ENCODE results near the gene UNC119B. TPM values are rescaled to one million over a fixed set of nuclear protein-coding genes. Genes with fewer than 3 reads are reported as not detected.

Gene UNC119B
- total RNA-seq, 2 experiments from 2014 or later, result 17.2 to 27.4 TPM

DNA sequence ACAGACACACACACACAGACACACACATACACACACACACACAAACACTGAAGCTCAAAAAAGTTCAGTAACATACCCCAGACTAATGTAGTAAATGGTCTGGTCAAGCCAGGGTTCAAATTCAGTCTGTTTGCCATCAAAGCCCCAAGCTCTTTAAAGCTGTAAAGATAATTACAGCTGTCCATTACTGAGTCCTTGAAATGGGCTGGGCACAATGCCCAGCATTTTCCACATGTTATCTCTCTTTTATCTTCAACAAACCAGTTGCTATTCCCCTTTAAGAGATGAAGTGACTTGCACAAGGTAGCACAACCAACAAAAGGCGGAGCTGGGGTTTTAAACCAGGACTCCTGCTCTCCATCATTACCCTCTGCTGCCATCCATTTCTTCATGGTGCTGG, 7.6 kb upstream of the UNC119B start:
- no peak overlapping the region for H2AFZ ChIP-seq (ENCODE audit: low read length)
- TF ChIP-seq, protein P1, sequence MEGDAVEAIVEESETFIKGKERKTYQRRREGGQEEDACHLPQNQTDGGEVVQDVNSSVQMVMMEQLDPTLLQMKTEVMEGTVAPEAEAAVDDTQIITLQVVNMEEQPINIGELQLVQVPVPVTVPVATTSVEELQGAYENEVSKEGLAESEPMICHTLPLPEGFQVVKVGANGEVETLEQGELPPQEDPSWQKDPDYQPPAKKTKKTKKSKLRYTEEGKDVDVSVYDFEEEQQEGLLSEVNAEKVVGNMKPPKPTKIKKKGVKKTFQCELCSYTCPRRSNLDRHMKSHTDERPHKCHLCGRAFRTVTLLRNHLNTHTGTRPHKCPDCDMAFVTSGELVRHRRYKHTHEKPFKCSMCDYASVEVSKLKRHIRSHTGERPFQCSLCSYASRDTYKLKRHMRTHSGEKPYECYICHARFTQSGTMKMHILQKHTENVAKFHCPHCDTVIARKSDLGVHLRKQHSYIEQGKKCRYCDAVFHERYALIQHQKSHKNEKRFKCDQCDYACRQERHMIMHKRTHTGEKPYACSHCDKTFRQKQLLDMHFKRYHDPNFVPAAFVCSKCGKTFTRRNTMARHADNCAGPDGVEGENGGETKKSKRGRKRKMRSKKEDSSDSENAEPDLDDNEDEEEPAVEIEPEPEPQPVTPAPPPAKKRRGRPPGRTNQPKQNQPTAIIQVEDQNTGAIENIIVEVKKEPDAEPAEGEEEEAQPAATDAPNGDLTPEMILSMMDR (conservative IDR thresholded peaks at IDR 0.05; ENCODE audit: low read length), result no peak
- no peak for TF ChIP-seq EZH2phosphoT487 (IDR thresholded peaks at IDR 0.05; ENCODE audit: borderline replicate concordance, low read depth, low read length)
- H3K36me3 ChIP-seq (ENCODE audit: insufficient read depth, low read length), result peaks cover 69% of the 10 kb centered on the region
- no peak overlapping the region for H3K4me2 ChIP-seq (ENCODE audit: low read length)
- no peak overlapping the region for H3K27ac ChIP-seq (ENCODE audit: low read depth, low read length, poor library complexity, severe bottlenecking)
- ChIA-PET POLR2A (interaction anchor here (0.5 to 0.6 kb wide), 2 partner anchors 60 to 231 kb away, joined by 3 read pairs; no protein-coding TSS in a partner anchor), CTCF (ENCODE audit: unreplicated experiment) (no interaction called here)
- no peak overlapping the region for H3K4me3 ChIP-seq (ENCODE audit: low read depth, low read length, poor library complexity, severe bottlenecking)
- intact Hi-C loops (cut with micrococcal nuclease; ENCODE audit: unreplicated experiment), result no loop called here
- H3K9me2 ChIP-seq (ENCODE audit: insufficient read depth, low read length), result no peaks in the 10 kb centered on the region
- H3K4me1 ChIP-seq (ENCODE audit: insufficient read depth, low read length, poor library complexity, severe bottlenecking), result peaks cover 3% of the 10 kb centered on the region
- BruUV-seq (replicated peaks), result no TSS peak
- H4K20me1 ChIP-seq (ENCODE audit: insufficient read depth, low read length), result no peaks in the 10 kb centered on the region
- no peak for DNase-seq (ENCODE audit: low spot score)
- H3K79me2 ChIP-seq (ENCODE audit: insufficient read depth, low read depth, low read length), result no peaks in the 10 kb centered on the region
- H3K9me3 ChIP-seq (ENCODE audit: low read length), result no peaks in the 10 kb centered on the region

DNA sequence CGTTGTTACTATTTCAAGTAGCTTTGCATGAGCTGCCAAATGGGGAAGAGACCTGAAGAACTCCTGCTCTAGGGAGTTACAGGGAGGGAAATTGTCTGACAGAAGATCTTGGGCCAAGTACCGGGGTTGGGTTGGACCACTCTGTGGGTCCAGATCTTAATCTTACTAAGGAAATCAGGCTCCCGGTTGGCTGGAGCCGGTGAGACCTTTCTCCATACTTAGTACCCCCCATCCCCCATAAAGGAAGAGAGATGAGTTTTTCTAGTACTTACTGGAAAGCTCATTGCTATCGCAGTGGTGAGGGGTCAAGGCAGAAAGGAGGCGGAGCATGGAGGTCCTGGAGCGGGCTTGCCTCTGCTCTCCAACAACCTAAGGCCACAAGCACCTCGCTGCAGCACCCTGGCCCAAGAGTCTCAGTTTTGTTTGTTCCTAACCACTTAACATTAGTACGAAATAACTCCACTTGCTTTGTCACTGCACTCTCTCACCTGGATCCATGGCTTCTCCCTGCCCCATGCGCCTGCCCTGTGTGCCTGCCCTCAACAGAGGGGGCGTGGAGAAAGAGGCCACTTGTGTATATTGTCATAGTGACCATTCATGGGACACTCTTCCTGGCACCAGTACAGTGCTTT, 6.8 kb upstream of the UNC119B start:
- Histone ChIP-seq H3K36me3 (ENCODE audit: insufficient read depth, low read length) (peaks cover 61% of the 10 kb centered on the region), H4K20me1 (ENCODE audit: insufficient read depth, low read length) (no peaks in the 10 kb centered on the region), H3K9me3 (ENCODE audit: low read length) (no peaks in the 10 kb centered on the region), H3K4me2 (ENCODE audit: low read length) (no peak overlapping the region), H3K27ac (ENCODE audit: low read depth, low read length, poor library complexity, severe bottlenecking) (no peak overlapping the region), H3K79me2 (ENCODE audit: insufficient read depth, low read depth, low read length) (no peaks in the 10 kb centered on the region), H3K4me1 (ENCODE audit: insufficient read depth, low read length, poor library complexity, severe bottlenecking) (peaks cover 3% of the 10 kb centered on the region), H3K4me3 (ENCODE audit: low read depth, low read length, poor library complexity, severe bottlenecking) (no peak overlapping the region), H2AFZ (ENCODE audit: low read length) (no peak overlapping the region), H3K9me2 (ENCODE audit: insufficient read depth, low read length) (no peaks in the 10 kb centered on the region)
- CTCF ChIA-PET (ENCODE audit: unreplicated experiment), result no interaction called here
- POLR2A ChIA-PET, result no interaction called here
- BruUV-seq (replicated peaks), result no TSS peak
- TF ChIP-seq EZH2phosphoT487 (IDR thresholded peaks at IDR 0.05; ENCODE audit: borderline replicate concordance, low read depth, low read length), result no peak
- TF ChIP-seq, protein P1 (conservative IDR thresholded peaks at IDR 0.05; ENCODE audit: low read length), result no peak
- intact Hi-C loops (cut with micrococcal nuclease; ENCODE audit: unreplicated experiment), result no loop called here
- no peak for DNase-seq (ENCODE audit: low spot score)

DNA sequence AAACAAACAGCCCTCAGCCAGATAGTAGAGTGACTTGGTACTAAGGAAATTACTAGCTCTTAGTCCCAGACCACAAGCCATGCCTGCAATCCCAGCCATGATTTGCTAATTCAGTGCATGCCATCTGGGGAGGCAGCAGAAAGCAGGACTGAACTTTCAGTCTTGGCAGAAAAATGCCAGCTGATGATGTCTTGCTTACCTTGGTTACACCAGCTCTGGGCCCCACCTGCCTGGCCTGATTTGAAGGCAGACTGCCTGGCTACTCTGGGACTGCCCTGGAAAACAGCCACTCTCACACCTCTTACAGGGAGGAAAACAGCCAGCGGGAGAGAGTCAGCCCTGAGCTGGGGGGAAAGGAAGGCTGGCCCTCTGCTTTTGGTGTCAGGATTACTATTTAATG, 4.6 kb upstream of the UNC119B start:
- ChIA-PET CTCF (ENCODE audit: unreplicated experiment) (no interaction called here), POLR2A (interaction anchor here (0.6 kb wide), 1 partner anchor 17 kb away, joined by 4 read pairs; no protein-coding TSS in a partner anchor)
- H3K27ac ChIP-seq (ENCODE audit: low read depth, low read length, poor library complexity, severe bottlenecking), result no peak overlapping the region
- H3K79me2 ChIP-seq (ENCODE audit: insufficient read depth, low read depth, low read length), result no peaks in the 10 kb centered on the region; the same call in 1 of the 2 replicates
- no peaks in the 10 kb centered on the region for H3K9me2 ChIP-seq (ENCODE audit: insufficient read depth, low read length)
- peaks cover 7% of the 10 kb centered on the region for H3K4me1 ChIP-seq (ENCODE audit: insufficient read depth, low read length, poor library complexity, severe bottlenecking)
- no peak for DNase-seq (ENCODE audit: low spot score)
- H3K4me3 ChIP-seq (ENCODE audit: low read depth, low read length, poor library complexity, severe bottlenecking), result no peak overlapping the region
- BruUV-seq (replicated peaks), result no TSS peak
- H3K4me2 ChIP-seq (ENCODE audit: low read length), result no peak overlapping the region
- H3K9me3 ChIP-seq (ENCODE audit: low read length), result no peaks in the 10 kb centered on the region
- TF ChIP-seq, protein P1 (conservative IDR thresholded peaks at IDR 0.05; ENCODE audit: low read length), result no peak
- no peak for TF ChIP-seq EZH2phosphoT487 (IDR thresholded peaks at IDR 0.05; ENCODE audit: borderline replicate concordance, low read depth, low read length)
- no peak overlapping the region for H2AFZ ChIP-seq (ENCODE audit: low read length)
- peaks cover 39% of the 10 kb centered on the region for H3K36me3 ChIP-seq (ENCODE audit: insufficient read depth, low read length)
- no peaks in the 10 kb centered on the region for H4K20me1 ChIP-seq (ENCODE audit: insufficient read depth, low read length)
- intact Hi-C loops (cut with micrococcal nuclease; ENCODE audit: unreplicated experiment), result no loop called here

Data from OCI-LY7 (cell line).